Tibial nerve (tissue), 4 donors: ENCODE results near the gene EED.

Experiments used
- EP300 ChIP-seq, 2 donors: sonication (generic); formaldehyde crosslinking; IDR thresholded peaks; one replicate each; pipeline ENCODE4 v1.6.1; 2017; ENCODE audit warnings: antibody characterized with exemption in 2 of 2, mild to moderate bottlenecking in 1 of 2
- POLR2A ChIP-seq, 2 donors: fragments of 450-650 bp; IDR thresholded peaks; one replicate each; pipeline ENCODE4 v1.6.1; 2017; ENCODE audit warnings: antibody characterized with exemption in 2 of 2, mild to moderate bottlenecking in 2 of 2, moderate library complexity in 2 of 2
- TF ChIP-seq, protein P1 (sequence below), 5 experiments: fragments of 200-600 bp in 3 of 5; fragments of 450-650 bp in 2 of 5; sonication (generic) in 3 of 5; IDR thresholded peaks; one replicate each; pipeline ENCODE4 v1.5.1; 2016 to 2019; ENCODE audit warnings: antibody characterized with exemption in 5 of 5, mild to moderate bottlenecking in 3 of 5, moderate library complexity in 2 of 5

DNA sequence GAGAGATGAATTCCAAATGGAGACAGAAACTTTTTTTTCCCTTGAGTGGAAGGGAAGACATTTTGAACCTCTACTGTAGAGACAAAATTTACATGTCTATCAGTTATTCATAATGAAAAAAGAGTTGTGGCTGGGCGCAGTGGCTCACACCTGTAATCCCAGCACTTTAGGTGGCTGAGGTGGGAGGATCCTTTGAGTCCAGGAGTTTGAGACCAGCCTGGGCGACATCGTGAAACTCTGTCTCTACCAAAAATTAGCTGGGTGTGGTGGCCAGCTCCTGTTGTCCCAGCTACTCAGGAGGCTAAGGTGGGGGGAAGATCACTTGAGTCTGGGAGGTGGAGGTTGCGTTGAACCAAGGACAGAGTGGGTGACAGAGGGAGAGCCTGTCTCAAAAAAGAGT lies 4.1 kb downstream of the EED start:
- no peak for TF ChIP-seq EP300 (IDR thresholded peaks at IDR 0.05)
- TF ChIP-seq, protein P1, sequence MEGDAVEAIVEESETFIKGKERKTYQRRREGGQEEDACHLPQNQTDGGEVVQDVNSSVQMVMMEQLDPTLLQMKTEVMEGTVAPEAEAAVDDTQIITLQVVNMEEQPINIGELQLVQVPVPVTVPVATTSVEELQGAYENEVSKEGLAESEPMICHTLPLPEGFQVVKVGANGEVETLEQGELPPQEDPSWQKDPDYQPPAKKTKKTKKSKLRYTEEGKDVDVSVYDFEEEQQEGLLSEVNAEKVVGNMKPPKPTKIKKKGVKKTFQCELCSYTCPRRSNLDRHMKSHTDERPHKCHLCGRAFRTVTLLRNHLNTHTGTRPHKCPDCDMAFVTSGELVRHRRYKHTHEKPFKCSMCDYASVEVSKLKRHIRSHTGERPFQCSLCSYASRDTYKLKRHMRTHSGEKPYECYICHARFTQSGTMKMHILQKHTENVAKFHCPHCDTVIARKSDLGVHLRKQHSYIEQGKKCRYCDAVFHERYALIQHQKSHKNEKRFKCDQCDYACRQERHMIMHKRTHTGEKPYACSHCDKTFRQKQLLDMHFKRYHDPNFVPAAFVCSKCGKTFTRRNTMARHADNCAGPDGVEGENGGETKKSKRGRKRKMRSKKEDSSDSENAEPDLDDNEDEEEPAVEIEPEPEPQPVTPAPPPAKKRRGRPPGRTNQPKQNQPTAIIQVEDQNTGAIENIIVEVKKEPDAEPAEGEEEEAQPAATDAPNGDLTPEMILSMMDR (IDR thresholded peaks at IDR 0.05) = no peak
- TF ChIP-seq POLR2A (IDR thresholded peaks at IDR 0.05) = no peak
